ENCODE data around the gene CACNA2D2. TPM values are rescaled to one million over a fixed set of nuclear protein-coding genes. Genes with fewer than 3 reads are reported as not detected.

Gene CACNA2D2
- total RNA-seq, 1 experiment from 2014 or later, result not detected

DNA sequence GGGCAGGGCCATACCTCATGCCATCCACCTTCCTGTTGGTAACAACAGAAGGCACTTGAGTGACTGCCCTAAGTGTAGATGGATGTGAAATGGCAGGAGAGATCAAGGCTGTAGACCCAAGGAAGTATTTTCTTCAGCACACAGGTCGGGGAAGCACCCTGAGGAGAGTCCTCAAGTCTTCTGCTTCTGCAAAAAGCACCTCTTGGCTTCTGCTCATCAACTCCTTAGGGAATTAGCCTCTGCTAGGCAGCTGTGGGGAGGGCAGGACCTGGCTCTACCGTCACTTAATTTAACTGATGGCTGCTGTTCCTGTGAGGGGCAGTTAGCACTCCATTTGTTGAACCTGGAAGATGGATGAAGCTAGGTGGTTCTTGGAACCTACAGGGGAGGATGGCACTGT lies 6.9 kb upstream of the CACNA2D2 start:
- Histone ChIP-seq H3K79me2 (ENCODE audit: low read depth) (no peaks in the 10 kb centered on the region), H3K4me1 (replicated peaks; ENCODE audit: insufficient read depth) (no peaks in the 10 kb centered on the region), H3K36me3 (ENCODE audit: low read depth) (no peaks in the 10 kb centered on the region), H2AFZ (no peak overlapping the region), H3F3A (ENCODE audit: insufficient read depth, low read depth) (no peaks in the 10 kb centered on the region), H3K4me2 (no peak overlapping the region), H4K20me1 (ENCODE audit: insufficient read depth) (no peaks in the 10 kb centered on the region), H3K27me3 (ENCODE audit: insufficient read depth, low read depth) (peaks cover 98% of the 10 kb centered on the region), H3K27ac (no peak overlapping the region), H3K4me3 (no peak overlapping the region), H3K9me3 (ENCODE audit: insufficient read depth, low read depth) (no peaks in the 10 kb centered on the region), H3K9me2 (ENCODE audit: insufficient read depth) (no peaks in the 10 kb centered on the region)
- intact Hi-C loops (cut with micrococcal nuclease; ENCODE audit: unreplicated experiment), result no loop called here
- TF ChIP-seq CTCF (conservative IDR thresholded peaks at IDR 0.05) (no peak), EZH2 (IDR thresholded peaks at IDR 0.05; ENCODE audit: low read depth) (no peak)
- BruUV-seq (replicated peaks), result no TSS peak
- CTCF ChIA-PET, result no interaction called here
- POLR2A ChIA-PET (ENCODE audit: unreplicated experiment), result no interaction called here
- DNase-seq, result no peak

- CTCF ChIA-PET, result no interaction called here
- no peak for TF ChIP-seq CTCF (conservative IDR thresholded peaks at IDR 0.05)
- no TSS peak for BruUV-seq (replicated peaks)
- no peak for DNase-seq
- no peak overlapping the region for H3K4me3 ChIP-seq
- H2AFZ ChIP-seq, result no peak overlapping the region
- no peaks in the 10 kb centered on the region for H4K20me1 ChIP-seq (ENCODE audit: insufficient read depth)
- no peaks in the 10 kb centered on the region for H3K79me2 ChIP-seq (ENCODE audit: low read depth)
- H3K4me1 ChIP-seq (replicated peaks; ENCODE audit: insufficient read depth), result no peaks in the 10 kb centered on the region
- H3K36me3 ChIP-seq (ENCODE audit: low read depth), result no peaks in the 10 kb centered on the region
- no peaks in the 10 kb centered on the region for H3K9me2 ChIP-seq (ENCODE audit: insufficient read depth)
- H3K27ac ChIP-seq, result no peak overlapping the region
- H3K27me3 ChIP-seq (ENCODE audit: insufficient read depth, low read depth), result peaks cover 98% of the 10 kb centered on the region
- H3K4me2 ChIP-seq, result no peak overlapping the region
- no peaks in the 10 kb centered on the region for H3K9me3 ChIP-seq (ENCODE audit: insufficient read depth, low read depth)
- intact Hi-C loops (cut with micrococcal nuclease; ENCODE audit: unreplicated experiment), result no loop called here
- POLR2A ChIA-PET (ENCODE audit: unreplicated experiment), result no interaction called here
- no peaks in the 10 kb centered on the region for H3F3A ChIP-seq (ENCODE audit: insufficient read depth, low read depth)
Measured at GRCh38 chr3:50509715-50510114, 6.3 kb upstream of the CACNA2D2 start.

DNA sequence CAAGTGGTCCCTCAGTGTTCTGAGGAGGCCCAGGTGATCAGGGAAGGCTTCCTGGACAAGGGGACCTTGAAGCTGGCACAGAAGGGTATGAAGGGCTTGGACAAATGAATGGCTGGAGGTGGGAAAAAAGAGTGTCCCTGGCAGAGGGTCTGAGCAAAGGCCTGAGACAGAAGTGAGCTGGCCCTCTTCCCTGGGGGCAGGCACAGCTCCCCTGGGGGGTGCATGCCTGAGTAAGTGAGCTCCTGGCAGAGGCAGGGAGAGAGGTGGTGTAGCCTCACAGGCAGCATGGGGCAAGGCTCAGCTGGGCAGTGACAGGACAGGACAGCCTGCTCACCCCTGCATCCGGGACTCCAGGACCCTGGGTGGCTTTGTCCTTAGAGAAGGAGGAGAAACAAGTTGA lies 5.4 kb upstream of the CACNA2D2 start:
- TF ChIP-seq EZH2 (IDR thresholded peaks at IDR 0.05; ENCODE audit: low read depth), result no peak
- Histone ChIP-seq H3K79me2 (ENCODE audit: low read depth) (no peaks in the 10 kb centered on the region), H3K9me3 (ENCODE audit: insufficient read depth, low read depth) (no peaks in the 10 kb centered on the region), H3K27me3 (ENCODE audit: insufficient read depth, low read depth) (peaks cover 98% of the 10 kb centered on the region), H3K27ac (no peak overlapping the region), H3K4me1 (replicated peaks; ENCODE audit: insufficient read depth) (no peaks in the 10 kb centered on the region), H3K4me2 (no peak overlapping the region), H3K36me3 (ENCODE audit: low read depth) (no peaks in the 10 kb centered on the region), H2AFZ (no peak overlapping the region), H4K20me1 (ENCODE audit: insufficient read depth) (no peaks in the 10 kb centered on the region), H3K4me3 (no peak overlapping the region), H3K9me2 (ENCODE audit: insufficient read depth) (no peaks in the 10 kb centered on the region), H3F3A (ENCODE audit: insufficient read depth, low read depth) (no peaks in the 10 kb centered on the region)
- no peak for DNase-seq
- POLR2A ChIA-PET (ENCODE audit: unreplicated experiment), result no interaction called here
- intact Hi-C loops (cut with micrococcal nuclease; ENCODE audit: unreplicated experiment), result no loop called here
- CTCF ChIA-PET, result no interaction called here
- BruUV-seq (replicated peaks), result no TSS peak

DNA sequence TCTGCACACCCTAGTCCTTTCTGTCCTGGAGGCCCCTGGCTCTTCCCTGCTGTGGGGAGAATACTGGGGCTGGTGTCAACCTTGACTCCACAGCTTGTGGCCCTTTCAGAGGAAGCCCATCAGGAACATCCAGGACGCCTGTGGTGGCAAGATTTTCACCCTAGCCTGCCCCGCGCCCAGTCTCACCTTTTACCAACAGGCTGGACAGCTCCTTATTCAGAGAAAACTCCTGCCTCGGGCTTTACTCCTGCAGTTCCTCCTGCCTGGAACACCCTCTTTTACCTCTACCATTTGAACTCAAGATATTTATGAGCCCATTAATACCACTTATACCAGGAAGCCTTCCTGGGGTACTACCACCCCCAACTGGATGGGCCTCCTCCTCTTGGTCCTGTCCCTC lies 2.7 kb upstream of the CACNA2D2 start:
- no peak overlapping the region for H2AFZ ChIP-seq
- no peak for TF ChIP-seq CTCF (conservative IDR thresholded peaks at IDR 0.05)
- no peak for TF ChIP-seq EZH2 (IDR thresholded peaks at IDR 0.05; ENCODE audit: low read depth)
- no peak for DNase-seq
- ChIA-PET CTCF (no interaction called here), POLR2A (ENCODE audit: unreplicated experiment) (no interaction called here)
- H3K4me3 ChIP-seq, result no peak overlapping the region
- H3K4me2 ChIP-seq, result no peak overlapping the region
- H3K27ac ChIP-seq, result no peak overlapping the region
- H3K79me2 ChIP-seq (ENCODE audit: low read depth), result no peaks in the 10 kb centered on the region
- BruUV-seq (replicated peaks), result no TSS peak
- H4K20me1 ChIP-seq (ENCODE audit: insufficient read depth), result no peaks in the 10 kb centered on the region
- H3K9me3 ChIP-seq (ENCODE audit: insufficient read depth, low read depth), result no peaks in the 10 kb centered on the region
- H3K36me3 ChIP-seq (ENCODE audit: low read depth), result no peaks in the 10 kb centered on the region
- H3K27me3 ChIP-seq (ENCODE audit: insufficient read depth, low read depth), result peaks cover 88% of the 10 kb centered on the region
- intact Hi-C loops (cut with micrococcal nuclease; ENCODE audit: unreplicated experiment), result no loop called here
- no peaks in the 10 kb centered on the region for H3K9me2 ChIP-seq (ENCODE audit: insufficient read depth)
- no peaks in the 10 kb centered on the region for H3K4me1 ChIP-seq (replicated peaks; ENCODE audit: insufficient read depth)
- no peaks in the 10 kb centered on the region for H3F3A ChIP-seq (ENCODE audit: insufficient read depth, low read depth)

All from PC-9 (cell line).